ENCODE measurements around the gene ZNF43.
"Not testable (repeated sequence)": the region's sequence is repeated elsewhere in the genome, so short reads cannot be mapped to it uniquely, and the experiment has no call there.

The ZNF43 gene

DNA sequence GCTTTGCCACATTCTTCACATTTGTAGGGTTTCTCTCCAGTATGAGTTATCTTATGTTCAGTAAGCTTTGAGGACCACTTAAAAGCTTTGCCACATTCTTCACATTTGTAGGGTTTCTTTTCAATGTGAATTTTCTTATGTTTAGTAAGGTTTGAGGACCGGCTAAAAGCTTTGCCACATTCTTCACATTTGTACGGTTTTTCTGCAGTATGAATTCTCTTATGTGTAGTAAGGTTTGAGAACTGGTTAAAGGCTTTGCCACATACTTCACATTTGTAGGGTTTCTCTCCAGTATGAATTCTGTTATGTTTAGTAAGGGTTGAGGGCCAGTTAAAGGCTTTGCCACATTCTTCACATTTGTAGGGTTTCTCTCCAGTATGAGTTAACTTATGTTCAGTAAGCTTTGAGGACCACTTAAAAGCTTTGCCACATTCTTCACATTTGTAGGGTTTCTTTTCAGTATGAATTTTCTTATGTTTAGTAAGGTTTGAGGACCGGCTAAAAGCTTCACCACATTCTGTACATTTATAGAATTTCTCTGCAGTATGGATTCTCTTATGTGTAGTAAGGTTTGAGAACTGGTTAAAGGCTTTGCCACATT, 27.5 kb downstream of the ZNF43 start:
- not testable (repeated sequence) for DNase-seq (ENCODE audit: low read depth in 2 of 2)

GRCh38 chr19:21789466-21790085, 46.4 kb downstream of the ZNF43 start:
- DNase-seq (ENCODE audit: low read depth in 2 of 2): no peak

DNA sequence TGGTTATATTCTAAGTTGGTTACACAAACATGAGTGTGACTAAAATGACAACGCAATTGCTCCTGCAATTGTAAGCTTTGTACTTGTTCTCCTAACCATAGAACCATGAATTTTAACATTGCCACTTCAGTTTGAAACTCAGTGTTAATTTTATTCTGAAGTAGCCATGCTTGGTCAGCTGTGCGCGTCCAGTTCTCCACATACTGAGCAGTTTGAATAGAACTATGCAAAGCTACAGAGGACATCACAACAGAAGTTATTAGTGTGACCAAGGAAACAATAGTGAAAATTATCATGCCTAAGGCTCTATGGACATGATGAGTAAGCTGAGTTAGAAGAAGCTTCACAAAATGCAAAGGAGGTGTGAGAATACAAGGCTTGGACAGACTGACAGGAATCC, 49.0 kb downstream of the ZNF43 start:
- DNase-seq (ENCODE audit: low read depth in 2 of 2): no peak

- not testable (repeated sequence) for DNase-seq (ENCODE audit: low read depth in 2 of 2)
Measured at GRCh38 chr19:21775792-21776191, 60.2 kb downstream of the ZNF43 start.

DNA sequence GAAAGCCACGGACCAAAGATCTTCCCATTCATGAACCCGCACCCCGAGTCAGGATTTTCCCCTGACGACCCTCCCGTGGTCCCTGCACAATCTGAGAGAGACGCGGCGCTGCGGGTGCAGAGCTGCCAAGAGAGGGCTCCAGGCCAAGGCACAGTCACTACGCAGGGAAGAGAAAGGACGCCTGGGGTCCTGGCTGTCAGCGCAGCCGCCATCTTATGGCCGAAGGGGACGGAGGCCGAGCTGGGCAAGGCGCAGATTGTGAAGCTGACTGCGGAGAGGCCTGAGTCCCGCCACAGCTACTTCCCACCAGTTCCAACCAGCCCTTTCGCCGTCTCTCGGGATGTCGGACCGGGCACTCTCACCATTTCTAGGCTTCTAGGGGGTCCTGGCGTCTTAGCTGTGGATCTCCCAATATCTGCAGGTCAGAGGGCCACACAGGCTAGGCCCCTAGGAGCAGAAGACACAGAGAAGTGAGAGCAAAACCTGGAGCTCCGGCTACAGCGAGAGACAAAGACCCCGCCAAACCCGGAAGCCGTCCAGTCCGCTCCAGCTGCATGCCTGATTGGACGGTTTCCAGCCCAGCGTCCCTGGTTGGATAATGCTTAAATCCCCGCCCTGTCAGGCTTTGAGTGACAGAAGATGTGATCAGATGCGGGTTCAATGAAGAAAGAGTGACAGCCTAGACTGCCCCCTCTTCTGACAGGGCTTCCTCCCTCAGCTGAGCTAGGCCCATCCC, 68.7 kb downstream of the ZNF43 start, which contains the start of gene ZNF100:
Gene ZNF100, minus strand, starts transcription at position 515 of the 736 bp plus-strand sequence. Its CDS starts 150 bp downstream, at position 365.
- peak; percentile 80 for DNase-seq (ENCODE audit: low read depth in 2 of 2)

GRCh38 chr19:21766705-21767064, 69.3 kb downstream of the ZNF43 start:
- not testable (repeated sequence) for DNase-seq (ENCODE audit: low read depth in 2 of 2)

DNA sequence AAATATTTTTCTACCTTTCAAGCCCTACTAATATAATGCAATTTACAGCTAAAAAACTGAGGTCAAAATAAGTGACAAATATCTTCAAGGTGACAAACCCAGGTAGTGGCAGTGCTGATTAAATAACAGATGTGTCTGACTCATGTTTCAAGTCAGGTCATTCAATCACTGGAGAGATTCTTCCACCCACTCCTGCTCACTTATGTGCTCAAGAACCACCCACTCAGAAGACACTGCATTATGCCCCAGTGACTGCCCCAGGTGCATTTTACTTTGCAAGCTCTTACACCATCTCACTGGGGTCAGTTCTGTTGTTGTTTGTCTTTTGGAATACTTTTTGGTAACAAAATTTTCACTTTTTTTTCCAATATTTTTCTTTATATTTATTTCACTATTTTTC, 70.8 kb downstream of the ZNF43 start:
- no peak for DNase-seq (ENCODE audit: low read depth in 2 of 2)

GRCh38 chr19:21761547-21761946, 74.4 kb downstream of the ZNF43 start:
- DNase-seq (ENCODE audit: low read depth in 2 of 2): not testable (repeated sequence)

- no peak for DNase-seq (ENCODE audit: low read depth in 2 of 2)
Measured at GRCh38 chr19:21758296-21758695, 77.7 kb downstream of the ZNF43 start.

- DNase-seq (ENCODE audit: low read depth in 2 of 2): not testable (repeated sequence)
Measured at GRCh38 chr19:21755555-21755954, 80.4 kb downstream of the ZNF43 start.
